HG03442 (cell line): ENCODE measurements around the gene CYP2C19.
"Not testable (repeated sequence)": the region's sequence is repeated elsewhere in the genome, so short reads cannot be mapped to it uniquely, and the experiment has no call there.

ENCODE experiments used
- ATAC-seq: cut with Tn5 transposase; IDR thresholded peaks from one replicate; pipeline ENCODE4 v1.9.1; 2021; ENCODE audit warnings: mild to moderate bottlenecking, moderate library complexity; ENCODE audit not compliant: unreplicated experiment

Gene CYP2C19

GRCh38 chr10:94762393-94762792 lies at the start of gene CYP2C19:
Gene CYP2C19 (plus strand): TSS chr10:94762681. CDS start chr10:94762706, 25 bp downstream.
- ATAC-seq, result no peak

DNA sequence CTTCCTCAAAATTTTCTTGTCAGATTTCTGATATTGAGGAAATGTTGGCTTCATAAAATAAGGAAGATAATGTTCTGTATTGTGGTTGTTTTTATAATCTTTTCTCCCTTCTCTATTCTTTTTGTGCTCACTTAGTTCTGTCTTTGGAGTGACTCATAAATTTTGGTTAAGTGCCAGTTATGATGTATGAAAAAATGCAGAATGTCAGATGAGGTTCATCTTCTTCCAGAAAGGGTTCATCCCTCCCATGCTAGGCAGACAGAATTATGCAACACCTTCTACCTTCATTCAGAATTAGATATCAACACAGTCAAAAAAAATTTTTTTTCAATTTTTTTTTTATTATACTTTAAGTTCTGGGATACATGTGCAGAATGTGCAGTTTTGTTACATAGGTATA lies 36.6 kb upstream of the CYP2C19 start:
- ATAC-seq, result no peak

DNA sequence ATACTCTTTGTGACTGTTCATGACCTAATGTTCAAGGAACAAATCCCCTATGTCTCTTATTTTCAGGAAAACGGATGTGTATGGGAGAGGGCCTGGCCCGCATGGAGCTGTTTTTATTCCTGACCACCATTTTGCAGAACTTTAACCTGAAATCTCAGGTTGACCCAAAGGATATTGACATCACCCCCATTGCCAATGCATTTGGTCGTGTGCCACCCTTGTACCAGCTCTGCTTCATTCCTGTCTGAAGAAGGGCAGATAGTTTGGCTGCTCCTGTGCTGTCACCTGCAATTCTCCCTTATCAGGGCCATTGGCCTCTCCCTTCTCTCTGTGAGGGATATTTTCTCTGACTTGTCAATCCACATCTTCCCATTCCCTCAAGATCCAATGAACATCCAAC lies 27.3 kb upstream of the CYP2C19 start:
- no peak for ATAC-seq

GRCh38 chr10:94738588-94738987 lies 23.9 kb upstream of the CYP2C19 start:
- no peak for ATAC-seq

DNA sequence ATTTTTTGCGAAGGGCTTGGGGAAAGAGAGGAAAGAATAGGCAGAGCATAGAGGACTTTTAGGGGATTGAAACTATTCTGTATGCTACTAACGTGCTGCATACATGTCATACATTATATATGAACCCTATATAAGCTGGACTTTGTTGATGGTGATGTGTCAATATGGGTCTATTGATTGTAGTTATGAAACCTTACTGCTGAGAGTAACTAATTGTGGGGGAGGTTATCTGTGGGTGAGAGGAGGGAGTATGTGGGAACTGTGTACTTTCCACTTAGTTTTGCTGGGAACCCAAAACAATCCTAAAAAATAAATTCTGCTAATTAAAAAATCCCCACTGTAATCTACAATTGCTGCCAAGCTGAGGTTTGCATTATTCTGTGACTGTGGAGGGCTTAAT lies 15.3 kb upstream of the CYP2C19 start:
- ATAC-seq, result no peak

DNA sequence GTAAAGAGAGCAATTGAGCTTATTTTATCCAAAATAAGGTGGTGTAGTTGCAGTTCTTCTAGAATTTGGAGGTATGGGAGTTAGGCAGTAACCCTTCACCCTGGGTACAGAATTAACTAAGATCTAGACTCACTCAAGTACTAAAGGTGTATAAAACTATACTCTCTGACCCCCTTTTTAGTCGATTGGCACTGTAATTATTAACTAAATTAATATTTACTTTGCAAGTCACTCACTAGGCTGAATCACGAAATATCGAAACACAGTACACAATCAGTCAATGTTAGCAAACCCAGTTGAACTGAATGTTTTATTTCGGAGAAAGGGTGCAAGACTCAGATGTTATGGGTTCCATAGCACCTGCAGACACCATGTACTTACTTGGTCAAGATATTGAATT lies 14.6 kb upstream of the CYP2C19 start:
- no peak for ATAC-seq

DNA sequence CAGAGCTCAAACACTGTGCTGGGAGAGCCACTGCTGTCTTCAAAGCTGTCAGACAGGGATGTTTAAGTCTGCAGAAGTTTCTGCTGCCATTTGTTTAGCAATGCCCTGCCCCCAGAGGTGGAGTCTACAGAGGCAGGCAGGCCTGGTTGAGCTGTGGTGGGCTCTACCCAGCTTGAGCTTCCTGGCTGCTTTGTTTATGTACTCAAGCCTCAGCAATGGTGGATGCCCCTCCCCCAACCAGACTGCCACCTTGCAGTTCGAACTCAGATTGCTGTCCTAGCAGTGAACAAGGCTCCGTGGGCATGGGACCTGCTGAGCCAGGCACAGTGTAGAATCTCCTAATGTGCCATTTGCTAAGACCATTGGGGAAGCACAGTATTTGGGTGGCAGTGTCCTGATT lies 4.6 kb upstream of the CYP2C19 start:
- no peak for ATAC-seq

DNA sequence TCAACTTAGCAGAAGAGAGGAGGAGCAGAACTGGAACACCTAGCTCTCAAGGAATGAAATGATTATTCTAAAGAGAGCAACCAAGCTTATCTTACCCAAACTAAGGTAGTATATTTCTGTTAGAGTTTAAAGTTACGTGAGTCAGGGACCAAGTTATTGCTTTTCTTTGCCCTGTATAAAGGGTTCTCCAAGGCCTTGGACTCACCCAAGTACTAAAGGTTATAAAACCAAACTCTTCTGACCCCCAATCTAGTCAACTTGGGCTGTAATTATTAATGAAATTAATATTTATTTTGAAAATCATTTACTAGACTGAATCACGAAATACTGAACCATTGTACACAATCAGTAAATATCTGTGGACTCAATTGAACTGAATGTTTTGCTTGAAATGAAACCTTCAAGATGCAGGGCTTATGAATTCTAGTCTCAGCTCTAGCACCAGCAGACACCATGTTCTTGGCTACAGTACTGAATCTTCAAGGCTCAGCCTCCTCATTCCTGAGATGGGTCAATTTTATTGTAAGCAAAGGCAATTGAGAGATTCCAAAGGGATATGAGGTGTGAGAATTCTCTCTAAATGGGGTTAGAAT lies 1.8 kb upstream of the CYP2C19 start:
- no peak for ATAC-seq

- ATAC-seq, result not testable (repeated sequence)
These were observed 12.9 kb downstream of the CYP2C19 start for GRCh38 chr10:94775425-94775824.

DNA sequence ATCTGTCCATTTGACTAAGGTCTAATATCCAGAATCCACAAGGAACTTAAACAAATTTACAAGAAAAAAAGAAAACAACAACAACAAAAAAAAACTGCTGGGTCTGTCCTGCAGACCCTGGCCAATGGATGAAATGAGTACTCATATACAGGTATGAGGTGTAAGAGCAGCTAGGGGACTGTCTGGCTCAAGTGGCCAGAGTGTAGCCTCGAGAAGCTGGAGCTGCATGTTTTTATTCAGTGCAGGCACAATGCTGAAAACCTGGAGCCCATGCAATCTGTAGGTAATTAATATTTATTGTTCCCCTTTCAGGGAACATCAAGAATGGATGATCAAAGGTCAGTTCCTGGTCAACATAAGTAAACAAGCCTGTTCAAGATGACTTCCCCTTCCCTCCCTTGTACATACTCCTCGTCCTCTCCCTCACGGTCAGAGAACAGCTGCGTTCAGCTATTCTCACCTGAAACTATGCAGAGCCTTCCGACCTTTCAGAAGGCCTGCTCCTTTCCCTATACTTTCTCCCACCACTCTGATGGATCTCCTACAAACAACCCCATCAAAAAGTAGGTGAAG lies 15.5 kb downstream of the CYP2C19 start:
- no peak for ATAC-seq

- ATAC-seq, result no peak
These were observed 18.4 kb downstream of the CYP2C19 start for GRCh38 chr10:94780844-94781243.

DNA sequence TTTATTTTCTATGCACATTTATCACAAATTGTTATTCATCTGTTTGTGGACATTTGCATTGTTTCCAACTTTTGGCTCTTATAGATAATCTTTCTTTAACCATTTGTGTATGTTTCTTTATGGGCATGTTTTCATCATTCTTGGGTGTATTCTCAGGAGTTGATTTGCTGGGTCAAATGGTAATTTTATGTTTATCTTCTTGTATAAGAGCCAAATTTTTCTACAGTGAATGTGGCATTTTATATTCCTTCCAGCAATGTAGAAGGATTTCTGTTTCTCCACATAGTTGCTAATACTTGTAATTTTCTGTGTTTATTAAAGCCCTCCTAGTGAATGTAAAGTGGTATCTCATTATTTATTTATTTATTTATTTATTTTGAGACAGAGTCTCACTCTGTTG lies 21.8 kb downstream of the CYP2C19 start:
- no peak for ATAC-seq

- ATAC-seq, result no peak
These were observed 22.7 kb downstream of the CYP2C19 start for GRCh38 chr10:94785211-94785610.

DNA sequence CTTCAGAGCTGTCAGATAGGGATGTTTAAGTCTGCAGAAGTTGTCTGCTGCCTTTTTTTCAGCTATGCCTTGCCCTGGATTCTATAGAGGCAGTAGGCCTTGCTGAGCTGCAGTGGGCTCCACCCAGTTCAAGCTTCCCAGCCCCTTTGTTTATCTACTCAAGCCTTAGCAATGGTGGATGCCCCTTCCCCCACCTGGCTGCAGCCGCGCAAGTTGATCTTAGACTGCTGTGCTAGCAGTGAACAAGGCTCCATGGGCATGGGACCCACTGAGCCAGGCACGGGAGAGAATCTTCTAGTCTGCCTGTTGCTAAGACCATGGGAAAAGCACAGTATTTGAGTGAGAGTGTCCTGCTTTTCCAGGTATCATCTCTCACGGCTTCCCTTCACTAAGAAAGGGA lies 38.1 kb downstream of the CYP2C19 start:
- not testable (repeated sequence) for ATAC-seq

DNA sequence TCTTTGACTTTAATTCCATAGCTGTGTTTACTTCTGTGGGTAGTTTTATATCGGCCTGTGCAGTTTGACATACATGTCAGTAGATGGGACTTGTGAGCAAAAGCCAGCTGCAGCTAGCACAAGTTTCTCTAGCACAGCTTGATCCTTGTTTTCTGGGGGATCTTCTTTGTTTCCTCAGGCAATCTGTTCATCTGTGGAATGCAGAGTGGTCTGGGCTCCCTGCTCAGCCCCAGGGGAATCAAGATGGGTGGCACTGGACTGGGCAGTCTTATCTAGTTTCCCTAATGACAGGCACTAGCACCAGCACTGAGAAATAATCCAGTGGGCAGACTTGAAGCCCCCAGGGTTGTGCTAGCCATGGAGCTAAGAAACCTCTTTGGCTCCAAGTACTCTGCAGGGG lies 40.8 kb downstream of the CYP2C19 start:
- ATAC-seq, result no peak

GRCh38 chr10:94830025-94830424 lies 67.5 kb downstream of the CYP2C19 start:
- not testable (repeated sequence) for ATAC-seq

DNA sequence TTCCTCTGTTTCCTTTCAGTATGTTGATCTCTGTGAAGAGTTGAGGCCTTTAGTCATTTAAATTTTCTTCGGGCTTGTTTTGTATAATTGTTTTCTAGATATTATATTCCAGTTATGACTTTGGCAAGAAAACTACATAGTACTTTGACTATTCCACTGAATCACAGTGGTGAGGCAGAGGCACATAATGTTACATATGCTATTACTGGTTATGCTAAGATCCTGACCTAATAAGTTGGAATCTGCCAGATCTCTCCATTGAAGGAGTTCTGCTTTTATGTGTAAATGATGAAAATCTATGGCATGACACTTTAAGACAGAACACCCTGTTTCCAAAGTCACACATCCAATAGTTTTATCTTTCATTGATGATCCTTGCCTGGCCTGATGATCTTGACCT lies 83.7 kb downstream of the CYP2C19 start:
- no peak for ATAC-seq

DNA sequence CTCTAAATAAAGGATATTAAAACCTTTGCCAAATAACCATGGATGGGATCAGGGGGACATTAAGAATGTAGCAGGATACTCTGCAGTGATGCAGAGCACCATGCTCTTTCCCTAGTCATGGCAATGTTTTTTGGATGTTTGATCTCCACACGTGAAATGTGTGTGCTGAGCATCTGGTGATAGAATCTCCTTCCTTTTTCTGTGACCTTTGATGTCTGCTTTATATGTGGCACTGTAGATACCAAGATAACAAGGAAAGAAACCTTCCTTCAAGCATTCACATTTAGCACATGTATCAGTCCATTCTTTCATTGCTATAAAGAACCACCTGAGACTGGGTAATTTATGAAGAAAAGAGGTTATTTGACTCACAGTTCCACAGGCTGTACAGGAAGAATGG lies 88.3 kb downstream of the CYP2C19 start:
- ATAC-seq, result no peak

DNA sequence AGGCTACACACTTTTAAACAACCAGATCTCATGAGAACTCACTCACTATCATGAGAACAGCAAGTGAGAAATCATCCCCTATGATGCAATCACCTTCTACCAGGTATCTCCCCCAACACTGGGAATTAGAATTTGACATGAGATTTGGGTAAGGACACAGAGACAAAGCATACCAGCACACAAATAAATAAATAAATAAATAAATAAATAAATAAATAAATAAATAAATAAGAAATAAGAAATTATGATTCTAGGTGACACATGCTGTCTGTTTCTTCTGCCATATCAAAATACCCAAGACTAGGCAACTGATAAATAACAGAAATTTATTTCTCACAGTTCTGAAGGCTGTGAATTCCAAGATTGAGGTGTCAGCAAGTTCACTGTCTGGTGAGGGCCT lies 88.8 kb downstream of the CYP2C19 start:
- ATAC-seq, result no peak

DNA sequence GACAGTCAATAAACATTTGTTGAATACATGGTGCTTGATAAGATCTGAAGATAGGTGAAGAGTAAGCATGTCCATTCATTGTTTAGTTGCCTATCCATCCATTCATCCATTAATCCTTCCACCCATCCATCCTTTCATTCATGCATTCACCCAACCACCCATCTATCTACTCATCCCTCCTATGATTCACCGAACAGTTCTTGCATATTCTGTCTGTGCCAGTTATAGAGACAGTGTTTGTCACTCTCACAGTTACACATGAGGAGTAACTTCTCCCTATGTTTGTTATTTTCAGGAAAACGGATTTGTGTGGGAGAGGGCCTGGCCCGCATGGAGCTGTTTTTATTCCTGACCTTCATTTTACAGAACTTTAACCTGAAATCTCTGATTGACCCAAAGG lies 90.0 kb downstream of the CYP2C19 start:
- ATAC-seq, result no peak

- ATAC-seq, result no peak
These were observed 90.6 kb downstream of the CYP2C19 start for GRCh38 chr10:94853065-94853464.

- ATAC-seq, result no peak
These were observed 95.5 kb downstream of the CYP2C19 start for GRCh38 chr10:94858005-94858404.

DNA sequence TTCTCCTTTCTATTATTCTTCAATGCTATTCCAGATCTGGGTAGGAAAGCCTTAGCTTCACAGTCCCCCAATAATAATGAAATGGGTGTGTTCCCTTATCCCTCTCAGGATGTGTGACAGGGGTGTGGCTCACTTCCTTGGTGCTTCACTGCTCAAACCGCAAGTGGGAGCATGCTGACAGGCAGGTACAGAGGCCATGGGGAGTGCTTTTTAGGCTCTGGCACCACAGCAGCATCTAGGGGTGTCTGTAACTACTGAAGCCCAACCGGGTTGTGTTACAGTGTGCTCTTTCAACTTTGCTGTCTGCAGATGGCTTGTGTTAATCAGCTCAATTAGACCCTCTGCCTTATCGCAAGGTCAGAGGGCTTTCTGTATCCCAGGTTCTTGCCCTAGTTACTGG lies 96.6 kb downstream of the CYP2C19 start:
- ATAC-seq, result no peak
